GM23248 (cell line): ENCODE measurements around the gene IAH1. TPM values are rescaled to one million over a fixed set of nuclear protein-coding genes. Genes with fewer than 3 reads are reported as not detected.

Experiments
- DNase-seq: peaks from one replicate; pipeline ENCODE4 v3.0.0-alpha.2; 2015
- H2AFZ ChIP-seq: fragments of 200-600 bp; sonication (generic); 2 replicates; pipeline ENCODE4 v1.6.1; 2016; ENCODE audit warnings: antibody characterized with exemption
- H3F3A ChIP-seq: fragments of 200-600 bp; sonication (generic); 2 replicates; pipeline ENCODE4 v1.6.1; 2016; ENCODE audit warnings: mild to moderate bottlenecking, antibody characterized with exemption, mixed run types; ENCODE audit not compliant: insufficient read depth
- H3K27ac ChIP-seq: fragments of 200-600 bp; sonication (generic); 2 replicates; pipeline ENCODE4 v1.5.1; 2016; ENCODE audit warnings: mild to moderate bottlenecking
- H3K27me3 ChIP-seq: fragments of 200-600 bp; sonication (generic); replicated peaks from 2 replicates; pipeline ENCODE4 v1.6.1; 2016; ENCODE audit warnings: mild to moderate bottlenecking; ENCODE audit not compliant: insufficient read depth
- H3K36me3 ChIP-seq: fragments of 200-600 bp; sonication (generic); 2 replicates; pipeline ENCODE4 v1.6.1; 2016; ENCODE audit warnings: low read depth, mild to moderate bottlenecking
- H3K4me1 ChIP-seq: fragments of 200-600 bp; sonication (generic); 2 replicates; pipeline ENCODE4 v1.6.1; 2016; ENCODE audit warnings: mild to moderate bottlenecking; ENCODE audit not compliant: insufficient read depth
- H3K4me2 ChIP-seq: fragments of 200-600 bp; sonication (generic); one replicate; pipeline ENCODE4 v1.6.1; 2016; ENCODE audit warnings: mild to moderate bottlenecking; ENCODE audit not compliant: unreplicated experiment
- H3K4me3 ChIP-seq: fragments of 200-600 bp; sonication (generic); 2 replicates; pipeline ENCODE4 v1.5.1; 2016; ENCODE audit warnings: mild to moderate bottlenecking
- H3K79me2 ChIP-seq: fragments of 200-600 bp; sonication (generic); 2 replicates; pipeline ENCODE4 v1.6.1; 2016; ENCODE audit warnings: mild to moderate bottlenecking; ENCODE audit not compliant: insufficient read depth
- H3K9ac ChIP-seq: fragments of 200-600 bp; sonication (generic); 2 replicates; pipeline ENCODE4 v1.6.1; 2016; ENCODE audit warnings: mild to moderate bottlenecking
- H3K9me2 ChIP-seq: fragments of 200-600 bp; sonication (generic); 2 replicates; pipeline ENCODE4 v1.6.1; 2016; ENCODE audit warnings: mixed run types, mild to moderate bottlenecking, moderate library complexity; ENCODE audit not compliant: insufficient read depth
- H3K9me3 ChIP-seq: fragments of 200-600 bp; sonication (generic); one replicate; pipeline ENCODE4 v1.6.1; 2017; ENCODE audit warnings: low read depth
- H4K20me1 ChIP-seq: fragments of 200-600 bp; sonication (generic); 2 replicates; pipeline ENCODE4 v1.6.0; 2016; ENCODE audit not compliant: insufficient read depth
- EZH2 ChIP-seq: fragments of 200-600 bp; sonication (generic); IDR thresholded peaks from 2 replicates; pipeline ENCODE4 v1.6.1; 2018; ENCODE audit warnings: antibody characterized with exemption, mild to moderate bottlenecking; ENCODE audit not compliant: insufficient read depth, poor library complexity, severe bottlenecking
- EZH2phosphoT487 ChIP-seq: fragments of 200-600 bp; sonication (generic); IDR thresholded peaks from 2 replicates; pipeline ENCODE4 v1.6.1; 2018; ENCODE audit warnings: antibody characterized with exemption, moderate library complexity, mild to moderate bottlenecking, low read depth; ENCODE audit not compliant: insufficient read depth
- WGBS, 2 experiments: methylation state at CpG; one replicate each; pipeline ENCODE4 v1.1.6; 2015 to 2017; ENCODE audit warnings: low lambda C conversion rate in 2 of 2, low coverage in 1 of 2; ENCODE audit errors: missing lambda C conversion rate in 2 of 2; 5-methylcytosine and 5-hydroxymethylcytosine counted together
- in situ Hi-C: fragments of 300-500 bp; cut with MboI; formaldehyde crosslinking; loops from 2 replicates; pipeline ENCODE4 v1.15.0; 2020
- polyA plus RNA-seq: library from polyadenylated mRNA; unstranded; fragments of >200 nt; fragmentation: Nextera tagmentation; extraction: Ambion mirVana; gene quantifications from 2 replicates; pipeline ENCODE4 v1.2.1, GENCODE V29; 2016
- total RNA-seq: library from RNA; depleted of rRNA; stranded (reverse); fragments of >200 nt; shearing (Covaris generic); gene quantifications from 2 replicates; pipeline ENCODE4 v1.2.3, GENCODE V29; 2014

The IAH1 gene
- total and polyA plus RNA-seq, 2 experiments from 2014 or later: 81.5 to 135 TPM

DNA sequence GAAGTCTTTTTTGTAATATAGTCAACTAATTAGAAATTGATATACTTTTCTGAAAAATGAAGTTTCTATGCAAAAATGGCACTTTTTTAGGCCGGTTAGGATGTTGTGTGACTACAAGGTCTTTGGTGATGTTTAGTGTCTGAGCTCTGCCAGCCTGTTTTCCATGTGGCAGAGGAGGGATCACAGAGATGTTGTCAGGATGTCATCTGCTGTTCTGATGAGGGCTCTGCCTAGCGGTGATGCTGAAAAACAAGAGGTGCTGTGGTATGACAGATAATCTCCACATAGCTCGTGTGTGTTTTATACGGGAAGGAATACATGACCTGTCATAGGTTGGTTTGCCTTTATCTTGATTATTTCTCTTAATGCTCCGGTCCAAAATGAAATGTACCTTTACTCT is 12.0 kb upstream of the IAH1 start:
- in situ Hi-C loops: no loop called here

DNA sequence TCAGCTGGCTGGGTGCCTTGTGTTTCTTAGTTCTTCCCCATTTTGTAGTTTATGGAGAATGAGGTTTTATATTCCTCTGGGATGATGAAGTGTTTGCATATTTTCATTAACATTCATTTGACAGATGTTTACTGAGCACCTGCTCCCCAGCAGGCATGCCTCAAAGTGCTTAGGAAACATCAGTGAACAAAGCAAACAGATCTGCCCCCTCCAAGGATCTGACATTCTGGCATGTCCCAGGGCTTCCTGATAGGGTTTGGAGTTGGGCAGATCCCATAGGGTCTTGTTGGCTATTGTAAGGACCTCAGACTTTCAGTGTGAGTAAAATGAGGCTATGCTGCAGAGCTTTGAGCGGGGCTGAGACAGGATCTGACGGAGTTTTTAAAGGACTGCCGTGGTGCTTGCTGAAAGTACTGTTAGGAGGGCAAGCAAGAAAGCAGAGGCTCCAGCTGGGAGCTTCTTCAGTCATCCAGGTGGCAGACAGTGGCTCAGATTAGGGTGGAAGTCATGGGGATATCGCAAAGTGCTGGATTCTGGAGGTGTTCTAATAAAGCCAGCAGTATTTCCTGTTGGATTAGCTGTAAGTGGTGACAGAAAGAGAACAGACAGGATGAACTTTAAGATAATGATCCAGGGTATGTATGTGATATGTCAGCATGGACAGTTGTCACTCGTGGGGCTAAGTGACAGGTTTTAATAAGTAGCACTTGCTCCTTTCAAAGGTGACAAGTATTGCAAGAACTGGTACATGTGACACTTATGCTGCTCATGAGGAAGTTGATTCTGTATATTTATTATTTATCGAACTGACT is 11.3 kb upstream of the IAH1 start:
- TF ChIP-seq EZH2 (no peak), EZH2phosphoT487 (no peak)
- Histone ChIP-seq H3K36me3 (peaks cover 8% of the 10 kb centered on the region; the same call in 1 of the 2 replicates), H3K4me1 (no peaks in the 10 kb centered on the region), H3K9me3 (no peaks in the 10 kb centered on the region), H3F3A (no peaks in the 10 kb centered on the region), H3K27ac (no peak overlapping the region), H3K4me2 (no peak overlapping the region), H3K79me2 (no peaks in the 10 kb centered on the region), H3K27me3 (no peaks in the 10 kb centered on the region), H3K9me2 (no peaks in the 10 kb centered on the region), H4K20me1 (no peaks in the 10 kb centered on the region), H3K9ac (no peak overlapping the region), H3K4me3 (no peak overlapping the region), H2AFZ (no peak overlapping the region)
- 97 to 99% methylated on average over 6 of the region's 6 CpGs for WGBS, 2 experiments
- no peak for DNase-seq
- in situ Hi-C loops: no loop called here

More for the DNA sequence above, 12.0 kb upstream of the IAH1 start:
- Histone ChIP-seq H2AFZ (no peak overlapping the region), H3K4me1 (no peaks in the 10 kb centered on the region), H3K9ac (no peak overlapping the region), H3K9me2 (no peaks in the 10 kb centered on the region), H3K27ac (no peak overlapping the region), H3K4me3 (no peak overlapping the region), H3K79me2 (no peaks in the 10 kb centered on the region), H3K4me2 (no peak overlapping the region), H3K27me3 (no peaks in the 10 kb centered on the region), H3K9me3 (no peaks in the 10 kb centered on the region), H3K36me3 (peaks cover 12% of the 10 kb centered on the region; the same call in 1 of the 2 replicates), H3F3A (no peaks in the 10 kb centered on the region), H4K20me1 (no peaks in the 10 kb centered on the region)
- 95 to 99% methylated on average over 5 of the region's 5 CpGs for WGBS, 2 experiments
- DNase-seq: no peak
- TF ChIP-seq EZH2 (no peak), EZH2phosphoT487 (no peak)

DNA sequence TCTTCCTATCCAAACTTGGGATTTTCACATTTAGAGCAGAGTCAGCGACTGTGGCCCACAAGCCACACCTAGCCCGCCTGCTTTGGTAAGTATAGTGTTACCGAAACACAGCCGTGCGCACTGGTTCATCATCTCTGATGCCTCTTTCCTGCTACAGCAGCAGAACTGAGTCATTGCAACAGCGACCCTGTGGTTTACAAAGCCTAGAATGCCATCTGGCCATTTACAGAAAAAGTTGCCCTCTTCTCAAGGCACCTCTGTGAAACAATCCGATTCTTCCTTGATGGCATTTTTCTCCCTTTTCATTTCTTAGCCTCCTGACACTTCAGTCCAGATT is 10.7 kb upstream of the IAH1 start:
- H3K27ac ChIP-seq: no peak overlapping the region
- no peaks in the 10 kb centered on the region for H3K9me3 ChIP-seq
- H3K79me2 ChIP-seq: no peaks in the 10 kb centered on the region
- H3K27me3 ChIP-seq: no peaks in the 10 kb centered on the region
- H3K36me3 ChIP-seq: 0 out of 2 replicates have a peak, but pooled peaks cover 3% of the 10 kb centered on the region
- WGBS, 2 experiments: 88 to 90% methylated on average over 7 of the region's 7 CpGs
- DNase-seq: no peak
- no peaks in the 10 kb centered on the region for H3F3A ChIP-seq
- H2AFZ ChIP-seq: no peak overlapping the region
- TF ChIP-seq EZH2phosphoT487 (no peak), EZH2 (no peak)
- no peaks in the 10 kb centered on the region for H3K9me2 ChIP-seq
- in situ Hi-C loops: no loop called here
- H3K4me3 ChIP-seq: no peak overlapping the region
- H3K4me1 ChIP-seq: no peaks in the 10 kb centered on the region
- H3K9ac ChIP-seq: no peak overlapping the region
- H4K20me1 ChIP-seq: no peaks in the 10 kb centered on the region
- no peak overlapping the region for H3K4me2 ChIP-seq

GRCh38 chr2:9465170-9465569 is 9.2 kb upstream of the IAH1 start:
- Histone ChIP-seq H3K9ac (no peak overlapping the region), H3K4me2 (no peak overlapping the region), H3F3A (no peaks in the 10 kb centered on the region), H3K36me3 (no peaks in the 10 kb centered on the region), H3K9me2 (no peaks in the 10 kb centered on the region), H3K9me3 (no peaks in the 10 kb centered on the region), H4K20me1 (no peaks in the 10 kb centered on the region), H3K27ac (no peak overlapping the region), H3K79me2 (no peaks in the 10 kb centered on the region), H3K27me3 (no peaks in the 10 kb centered on the region), H3K4me3 (no peak overlapping the region), H3K4me1 (no peaks in the 10 kb centered on the region), H2AFZ (no peak overlapping the region)
- in situ Hi-C loops: no loop called here
- no peak for DNase-seq
- no peak for TF ChIP-seq EZH2phosphoT487
- TF ChIP-seq EZH2: no peak
- 87 to 91% methylated on average over 7 of the region's 7 CpGs for WGBS, 2 experiments

- Histone ChIP-seq H3K79me2 (no peaks in the 10 kb centered on the region), H3K36me3 (no peaks in the 10 kb centered on the region), H3K27ac (no peak overlapping the region), H3K9me3 (no peaks in the 10 kb centered on the region), H3K27me3 (no peaks in the 10 kb centered on the region), H3K4me2 (no peak overlapping the region), H4K20me1 (no peaks in the 10 kb centered on the region), H3K4me3 (no peak overlapping the region), H2AFZ (no peak overlapping the region), H3K4me1 (no peaks in the 10 kb centered on the region), H3K9ac (no peak overlapping the region), H3K9me2 (no peaks in the 10 kb centered on the region), H3F3A (no peaks in the 10 kb centered on the region)
- 86 to 87% methylated on average over 7 to 46 of the region's 46 CpGs for WGBS, 2 experiments
- no peak for TF ChIP-seq EZH2
- no peak for TF ChIP-seq EZH2phosphoT487
- in situ Hi-C loops: no loop called here
- no peak for DNase-seq
These were observed 8.1 kb upstream of the IAH1 start for GRCh38 chr2:9466147-9466683.
